ENCODE measurements around the gene GALNTL6. TPM values are rescaled to one million over a fixed set of nuclear protein-coding genes. Genes with fewer than 3 reads are reported as not detected.

The GALNTL6 gene
- polyA plus RNA-seq, 1 donor from 2014 or later = 14.9 TPM

GRCh38 chr4:172153719-172154118 is 340.5 kb downstream of the GALNTL6 start:
- Histone ChIP-seq H3F3A (ENCODE audit: insufficient read depth, low read length, poor library complexity, severe bottlenecking) (no peaks in the 10 kb centered on the region), H3K4me2 (ENCODE audit: low read length) (no peak overlapping the region), H3K9me3 (ENCODE audit: low read length) (no peaks in the 10 kb centered on the region), H3K36me3 (ENCODE audit: insufficient read depth, low read length) (no peaks in the 10 kb centered on the region), H2AFZ (ENCODE audit: low read depth, low read length) (no peak overlapping the region), H4K20me1 (ENCODE audit: insufficient read depth) (no peaks in the 10 kb centered on the region), H3K9ac (ENCODE audit: low read length) (no peak overlapping the region), H3K27ac (ENCODE audit: low read length) (no peak overlapping the region), H3K4me3 (ENCODE audit: low read length) (no peak overlapping the region), H3K9me2 (ENCODE audit: insufficient read depth, low read length) (no peaks in the 10 kb centered on the region), H3K27me3 (ENCODE audit: insufficient read depth, low read depth, low read length) (no peaks in the 10 kb centered on the region), H3K79me2 (replicated peaks; ENCODE audit: insufficient read depth, low read length) (no peaks in the 10 kb centered on the region)
- TF ChIP-seq REST (IDR thresholded peaks at IDR 0.05; ENCODE audit: borderline replicate concordance) (no peak), SMC3 (conservative IDR thresholded peaks at IDR 0.05; ENCODE audit: poor library complexity) (no peak), TAF1 (IDR thresholded peaks at IDR 0.05; ENCODE audit: low read depth) (no peak), POLR2AphosphoS5 (IDR thresholded peaks at IDR 0.05) (no peak), MXI1 (conservative IDR thresholded peaks at IDR 0.05; ENCODE audit: poor library complexity, severe bottlenecking) (no peak), CTCF (IDR thresholded peaks at IDR 0.05; ENCODE audit: poor library complexity, severe bottlenecking) (no peak), EZH2 (IDR thresholded peaks at IDR 0.05; ENCODE audit: borderline replicate concordance, insufficient read depth, low read length, poor library complexity, severe bottlenecking) (no peak)

- no peak overlapping the region for H3K27ac ChIP-seq (ENCODE audit: low read length)
- no peak overlapping the region for H3K4me2 ChIP-seq (ENCODE audit: low read length)
- no peak for TF ChIP-seq CTCF (IDR thresholded peaks at IDR 0.05; ENCODE audit: poor library complexity, severe bottlenecking)
- no peak for TF ChIP-seq SMC3 (conservative IDR thresholded peaks at IDR 0.05; ENCODE audit: poor library complexity)
- no peak for TF ChIP-seq EP300 (conservative IDR thresholded peaks at IDR 0.05; ENCODE audit: poor library complexity, severe bottlenecking)
- TF ChIP-seq POLR2AphosphoS5 (IDR thresholded peaks at IDR 0.05) = no peak
- TF ChIP-seq REST (IDR thresholded peaks at IDR 0.05; ENCODE audit: borderline replicate concordance) = no peak
- TF ChIP-seq MXI1 (conservative IDR thresholded peaks at IDR 0.05; ENCODE audit: poor library complexity, severe bottlenecking) = no peak
- TF ChIP-seq RAD21 (conservative IDR thresholded peaks at IDR 0.05) = no peak
- no peak for TF ChIP-seq EZH2 (IDR thresholded peaks at IDR 0.05; ENCODE audit: borderline replicate concordance, insufficient read depth, low read length, poor library complexity, severe bottlenecking)
- TF ChIP-seq TAF1 (IDR thresholded peaks at IDR 0.05; ENCODE audit: low read depth) = no peak
- no peaks in the 10 kb centered on the region for H3K79me2 ChIP-seq (replicated peaks; ENCODE audit: insufficient read depth, low read length)
- no peaks in the 10 kb centered on the region for H3K9me2 ChIP-seq (ENCODE audit: insufficient read depth, low read length)
- no peaks in the 10 kb centered on the region for H3F3A ChIP-seq (ENCODE audit: insufficient read depth, low read length, poor library complexity, severe bottlenecking)
- no peak overlapping the region for H3K4me3 ChIP-seq (ENCODE audit: low read length)
- no peak overlapping the region for H3K9ac ChIP-seq (ENCODE audit: low read length)
- no peak overlapping the region for H2AFZ ChIP-seq (ENCODE audit: low read depth, low read length)
- H4K20me1 ChIP-seq (ENCODE audit: insufficient read depth) = no peaks in the 10 kb centered on the region
- no peaks in the 10 kb centered on the region for H3K36me3 ChIP-seq (ENCODE audit: insufficient read depth, low read length)
- no peaks in the 10 kb centered on the region for H3K9me3 ChIP-seq (ENCODE audit: low read length)
- no peaks in the 10 kb centered on the region for H3K27me3 ChIP-seq (ENCODE audit: insufficient read depth, low read depth, low read length)
Measured at GRCh38 chr4:172155838-172156345, 342.7 kb downstream of the GALNTL6 start.
